Measurements from ENCODE around the gene CELSR1.

- TF ChIP-seq EZH2 (IDR thresholded peaks at IDR 0.05; ENCODE audit: borderline replicate concordance, insufficient read depth, low read depth, low read length, poor library complexity, severe bottlenecking) (no peak), CTCF (IDR thresholded peaks at IDR 0.05) (no peak)
Measured at GRCh38 chr22:46507451-46508425, 29.7 kb downstream of the CELSR1 start.
